Measurements from ENCODE around the gene GJA8.
A peak's percentile ranks its signal among the peaks of the same experiment; 100 is the strongest.
"Not testable (repeated sequence)": the region's sequence is repeated elsewhere in the genome, so short reads cannot be mapped to it uniquely, and the experiment has no call there.

GJA8 gene

DNA sequence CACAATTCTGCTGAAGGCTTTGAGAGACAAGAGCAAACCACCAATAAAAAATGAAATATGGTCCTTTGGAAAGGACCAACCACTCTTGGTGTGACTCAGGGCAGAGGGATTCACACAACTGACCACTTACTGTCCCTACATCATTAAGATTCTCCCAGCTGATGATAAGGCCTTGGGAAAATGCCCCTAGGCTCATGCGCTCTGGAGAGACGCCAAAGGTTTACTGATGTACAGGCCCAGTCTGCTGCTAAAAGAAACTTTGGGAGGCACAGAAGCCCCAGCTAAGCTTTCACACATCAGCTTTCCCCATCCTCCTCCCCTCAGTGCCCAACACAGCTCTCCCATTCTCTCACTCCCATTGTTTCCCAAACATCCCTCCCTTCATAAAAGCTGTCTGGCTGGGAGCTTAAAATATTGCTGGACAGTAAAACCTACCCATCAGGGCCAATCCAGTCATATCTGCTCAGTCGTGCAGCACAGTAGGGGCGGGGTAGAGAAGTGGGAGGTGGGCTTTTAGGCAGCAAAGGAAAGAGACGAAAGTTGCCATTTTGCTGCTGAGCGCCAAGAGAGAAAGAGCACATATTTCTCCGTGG, at the start of gene GJA8:
TSS of gene GJA8 (plus strand) at position 543 of the 593 bp plus-strand sequence. CDS start 5,161 bp downstream, outside the sequence.
- DNase-seq (ENCODE audit: low spot score) = no peak

DNA sequence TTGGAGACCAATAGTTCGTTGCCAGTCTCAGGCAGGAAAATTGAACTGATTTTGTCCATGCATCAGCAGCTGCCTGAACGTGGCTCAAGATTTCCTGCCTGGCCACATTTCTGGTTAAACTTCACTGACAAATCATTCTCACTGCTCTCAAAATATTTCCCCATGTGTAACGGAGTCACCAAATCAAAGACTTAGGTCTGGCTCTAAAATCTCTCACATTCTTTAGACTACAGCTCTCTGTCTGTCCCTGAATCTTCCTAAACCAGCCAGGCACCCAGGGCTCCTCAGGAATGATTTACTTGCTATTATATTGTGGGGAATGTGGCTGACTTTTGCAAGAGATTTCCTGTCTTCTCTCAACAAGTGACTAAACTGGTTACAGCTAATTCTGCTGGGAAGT, 49.2 kb upstream of the GJA8 start:
- DNase-seq (ENCODE audit: low spot score) = no peak

DNA sequence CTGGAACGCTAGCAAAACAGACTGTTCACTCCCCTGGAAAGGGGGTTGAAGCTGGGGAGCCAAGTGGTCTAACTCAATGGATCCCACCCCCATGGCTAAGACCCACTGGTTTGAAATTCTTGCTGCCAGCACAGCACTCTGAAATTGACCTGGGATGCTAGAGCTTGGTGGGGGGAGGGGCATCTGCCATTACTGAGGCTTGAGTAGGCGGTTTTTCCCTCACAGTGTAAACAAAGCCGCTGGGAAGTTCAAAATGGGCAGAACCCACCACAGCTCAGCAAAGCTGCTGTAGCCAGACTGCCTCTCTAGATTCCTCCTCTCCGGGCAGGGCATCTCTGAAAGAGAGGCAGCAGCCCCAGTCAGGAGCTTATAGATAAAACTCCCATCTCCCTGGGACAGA, 47.6 kb upstream of the GJA8 start:
- not testable (repeated sequence) for DNase-seq (ENCODE audit: low spot score)

DNA sequence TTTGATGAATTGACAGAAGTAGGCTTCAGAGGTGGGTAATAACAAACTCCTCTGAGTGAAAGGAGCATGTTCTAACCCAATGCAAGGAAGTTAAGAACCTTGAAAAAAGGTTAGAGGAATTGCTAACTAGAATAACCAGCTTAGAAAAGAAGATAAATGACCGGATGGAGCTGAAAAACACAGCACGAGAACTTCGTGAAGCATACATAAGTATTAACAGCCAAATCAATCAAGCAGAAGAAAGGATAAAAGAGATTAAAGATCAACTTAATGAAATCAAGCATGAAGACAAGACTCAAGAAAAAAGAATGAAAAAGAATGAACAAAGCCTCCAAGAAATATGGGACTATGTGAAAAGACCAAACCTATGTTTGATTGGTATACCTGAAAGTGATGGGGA, 46.6 kb upstream of the GJA8 start:
- DNase-seq (ENCODE audit: low spot score) = not testable (repeated sequence)

DNA sequence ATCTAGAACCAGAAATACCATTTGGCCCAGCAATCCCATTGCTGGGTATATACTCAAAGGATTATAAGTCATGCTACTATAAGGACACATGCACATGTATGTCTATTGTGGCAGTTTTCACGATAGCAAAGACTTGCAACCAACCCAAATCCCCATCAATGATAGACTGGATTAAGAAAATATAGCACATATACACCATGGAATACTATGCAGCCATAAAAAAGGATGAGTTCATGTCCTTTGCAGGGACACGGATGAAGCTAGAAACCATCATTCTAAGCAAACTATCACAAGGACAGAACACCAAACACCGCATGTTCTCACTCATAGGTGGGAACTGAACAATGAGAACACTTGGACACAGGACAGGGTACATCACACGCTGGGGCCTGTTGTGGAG, 35.4 kb upstream of the GJA8 start:
- DNase-seq (ENCODE audit: low spot score) = not testable (repeated sequence)

DNA sequence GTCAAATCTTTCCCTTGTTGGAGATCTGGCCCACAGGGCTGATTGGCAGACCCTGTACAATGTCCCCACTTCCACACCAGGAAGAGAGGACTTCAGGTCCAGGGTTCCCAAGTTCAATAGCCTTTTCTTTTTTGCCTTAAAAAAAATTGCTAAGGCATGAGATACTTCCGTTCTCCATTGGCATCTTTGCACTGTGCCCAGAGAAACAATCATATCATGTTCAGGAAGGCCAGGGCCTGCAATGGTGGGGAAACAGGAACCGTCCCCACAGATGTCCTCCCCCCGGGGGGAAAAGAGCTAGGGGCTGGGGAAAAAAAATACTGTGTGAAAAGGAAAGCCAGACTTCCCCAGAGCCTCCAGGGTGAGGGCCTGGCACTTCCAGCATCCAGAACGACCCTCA, 24.6 kb upstream of the GJA8 start:
- DNase-seq (ENCODE audit: low spot score) = no peak

DNA sequence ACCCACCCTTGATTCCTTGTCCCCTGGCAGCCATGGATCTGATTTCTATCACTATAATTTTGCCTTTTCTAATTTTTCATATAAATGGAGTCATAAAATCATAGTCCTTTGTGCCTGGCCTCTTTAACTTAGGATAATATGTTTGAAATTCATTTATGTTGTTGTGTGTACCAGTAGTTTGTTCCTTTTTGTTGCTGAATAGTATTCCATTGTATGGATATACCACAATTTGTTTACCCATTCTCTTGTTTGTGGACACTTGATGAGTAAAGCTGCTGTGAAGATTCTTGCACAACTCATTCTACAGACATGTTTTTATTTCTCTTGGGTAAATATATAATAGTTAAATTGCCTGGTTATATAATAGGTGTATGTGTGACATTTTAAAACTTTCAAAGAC, 22.7 kb upstream of the GJA8 start:
- DNase-seq (ENCODE audit: low spot score) = no peak

DNA sequence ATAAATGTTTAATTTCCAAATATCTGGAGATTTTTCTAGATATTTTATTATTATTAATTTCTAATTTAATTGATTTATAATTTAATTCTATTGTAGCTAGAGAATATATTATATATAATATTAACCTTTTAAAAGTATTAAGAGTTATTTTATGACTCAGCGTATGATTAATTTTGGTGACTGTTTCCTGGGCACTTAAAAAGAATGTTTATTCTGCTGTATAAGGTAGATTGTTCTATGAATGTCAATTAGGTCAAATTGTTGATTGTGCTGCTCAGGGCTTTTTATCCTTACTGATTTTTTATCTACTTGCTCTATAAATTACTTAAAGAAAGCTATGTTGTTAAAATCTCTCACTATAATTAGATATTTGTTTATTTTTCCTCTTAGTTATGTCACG, 20.1 kb upstream of the GJA8 start:
- DNase-seq (ENCODE audit: low spot score) = no peak

DNA sequence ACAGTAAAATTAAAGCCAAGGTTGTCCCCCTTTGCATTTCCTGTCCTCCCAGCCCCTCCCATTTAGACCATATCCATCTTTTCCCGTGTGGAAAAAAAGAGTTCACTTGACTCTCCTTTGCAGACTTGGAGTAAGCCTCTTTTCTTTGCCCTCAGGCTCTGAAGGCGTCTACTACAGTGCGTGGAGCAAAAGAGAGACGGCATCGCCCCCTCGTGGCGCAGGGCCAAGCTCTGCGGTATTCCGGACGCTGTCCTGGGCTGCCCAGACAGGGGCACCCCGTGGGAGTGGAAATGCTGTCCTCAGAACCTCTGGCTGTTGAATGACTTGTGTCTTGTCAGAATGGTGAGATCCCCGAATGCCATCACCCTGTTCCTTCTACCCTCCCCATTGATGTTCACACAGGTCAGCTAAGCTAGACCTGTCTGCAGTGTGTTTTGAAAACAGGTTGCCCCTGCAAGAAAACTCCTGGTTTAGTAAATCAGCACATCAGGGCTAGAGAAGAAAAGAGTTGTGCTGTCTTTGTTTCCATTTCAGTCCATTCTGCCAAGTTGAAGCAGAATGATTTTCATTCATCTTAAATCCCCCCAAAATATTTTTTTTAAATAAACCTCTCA, 12.3 kb upstream of the GJA8 start:
- no peak for DNase-seq (ENCODE audit: low spot score)

DNA sequence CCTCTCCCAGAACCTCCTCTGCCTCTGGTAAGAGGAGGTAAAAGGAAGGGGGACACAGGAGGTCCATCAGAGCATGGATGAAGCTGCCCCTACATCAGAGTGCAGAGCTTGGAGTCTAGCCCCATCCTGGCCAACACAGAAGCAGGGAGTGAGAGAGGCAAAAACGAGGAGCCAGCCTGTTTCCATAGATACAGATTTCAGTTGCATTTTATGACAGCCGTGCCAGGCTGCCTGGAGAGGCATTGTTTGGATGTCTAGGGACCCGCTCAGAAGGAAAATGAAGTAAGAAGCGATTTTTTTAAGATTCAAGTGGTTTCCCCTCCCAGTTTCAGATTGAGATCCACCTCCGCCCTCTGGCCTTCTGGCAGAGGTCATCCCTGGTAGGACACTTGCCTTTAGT, 11.5 kb upstream of the GJA8 start:
- no peak for DNase-seq (ENCODE audit: low spot score)

DNA sequence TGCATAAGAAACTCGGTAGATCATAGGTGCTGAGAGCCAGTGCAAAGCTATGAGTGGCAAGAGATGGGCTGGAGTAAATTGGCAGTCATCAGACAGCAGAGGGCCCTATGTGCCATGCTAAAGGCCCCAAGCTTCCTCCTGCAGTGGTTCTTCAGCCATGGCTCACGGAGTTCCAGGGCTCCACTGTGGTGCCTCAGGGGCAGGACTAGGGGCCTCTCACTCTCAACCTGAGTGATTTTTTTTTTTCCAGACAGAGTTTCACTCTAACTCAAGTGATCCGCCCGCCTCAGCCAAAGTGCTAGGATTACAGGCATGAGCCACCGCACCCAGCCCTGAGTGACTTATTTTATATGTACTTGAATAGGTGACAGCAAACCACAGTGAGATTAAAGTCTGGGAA, 10.4 kb upstream of the GJA8 start:
- DNase-seq (ENCODE audit: low spot score) = no peak

DNA sequence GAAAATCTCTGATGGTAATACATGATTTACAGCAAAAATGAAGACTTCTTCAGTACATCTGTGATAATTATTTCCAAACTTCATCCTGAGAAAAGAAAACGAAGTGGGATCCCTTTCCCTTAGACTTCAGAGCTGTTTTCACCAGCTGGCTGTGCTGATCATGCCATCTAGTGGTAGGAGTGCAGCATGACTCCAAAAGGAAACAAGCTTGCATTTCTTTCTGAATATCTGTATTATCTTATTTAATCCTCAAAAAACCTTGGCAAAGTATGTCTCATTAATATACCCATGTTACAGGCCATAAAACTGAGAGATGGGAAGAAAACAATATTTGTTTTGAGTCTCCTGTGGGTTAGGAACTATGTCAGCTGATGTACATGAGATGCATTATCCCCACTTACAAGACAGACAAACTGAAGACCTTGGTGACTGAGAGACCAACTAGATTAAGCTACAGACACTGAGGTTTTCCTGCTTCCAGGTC, 9.8 kb upstream of the GJA8 start:
- DNase-seq (ENCODE audit: low spot score) = peak; percentile 52

DNA sequence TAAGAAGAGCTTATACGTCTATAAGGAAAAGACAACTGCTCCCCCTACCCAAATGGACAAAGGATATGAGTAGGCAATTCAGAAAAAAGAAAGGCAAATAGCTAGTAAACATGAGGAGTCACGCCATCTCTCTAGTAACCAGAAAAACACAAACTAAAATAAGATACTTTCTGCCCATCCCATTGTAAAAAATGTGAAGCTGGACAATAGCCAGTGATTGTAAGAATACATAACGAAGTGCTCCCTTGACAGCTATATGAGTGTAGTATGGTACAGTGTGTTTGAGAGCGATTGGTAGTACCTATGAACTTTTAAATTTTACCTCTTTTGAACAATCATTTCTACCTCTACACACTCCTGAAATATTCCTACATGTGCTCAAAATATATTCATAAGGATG, 7.5 kb upstream of the GJA8 start:
- DNase-seq (ENCODE audit: low spot score) = no peak

DNA sequence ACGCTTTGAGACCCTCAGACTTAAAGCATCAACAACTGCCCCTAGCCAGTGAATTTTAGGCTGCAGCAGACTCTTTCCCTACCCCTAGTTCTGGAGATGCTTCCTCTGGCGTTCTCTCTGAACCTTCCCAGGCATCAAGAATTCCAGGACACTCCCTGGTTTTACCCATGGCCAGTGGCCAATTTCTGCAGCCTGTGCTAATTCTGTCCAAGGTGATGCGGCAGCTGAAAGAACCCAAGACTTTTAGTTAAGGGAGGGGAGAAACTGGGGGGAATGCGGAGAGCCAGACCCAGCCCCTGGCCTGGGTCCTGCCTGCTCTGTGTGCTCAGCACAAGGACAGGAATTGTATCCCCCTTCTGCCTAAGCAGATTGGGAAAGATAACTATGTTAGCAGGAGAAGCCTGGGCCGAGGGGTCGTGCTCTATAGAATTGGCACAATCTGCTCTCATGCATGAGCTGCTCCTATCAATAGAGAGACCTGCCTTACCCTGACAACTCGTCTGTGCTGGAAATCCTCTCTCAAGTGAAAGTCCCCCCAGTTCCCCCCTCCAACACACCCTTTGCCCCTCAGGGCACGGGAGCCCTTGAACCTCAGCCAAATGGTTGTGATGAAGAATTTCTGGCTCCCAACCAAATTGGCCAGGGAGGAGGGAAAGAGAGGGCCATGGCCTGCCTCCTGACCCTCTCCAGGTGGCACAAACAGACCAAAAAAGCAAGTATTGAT, 5.4 kb upstream of the GJA8 start:
- no peak for DNase-seq (ENCODE audit: low spot score)

DNA sequence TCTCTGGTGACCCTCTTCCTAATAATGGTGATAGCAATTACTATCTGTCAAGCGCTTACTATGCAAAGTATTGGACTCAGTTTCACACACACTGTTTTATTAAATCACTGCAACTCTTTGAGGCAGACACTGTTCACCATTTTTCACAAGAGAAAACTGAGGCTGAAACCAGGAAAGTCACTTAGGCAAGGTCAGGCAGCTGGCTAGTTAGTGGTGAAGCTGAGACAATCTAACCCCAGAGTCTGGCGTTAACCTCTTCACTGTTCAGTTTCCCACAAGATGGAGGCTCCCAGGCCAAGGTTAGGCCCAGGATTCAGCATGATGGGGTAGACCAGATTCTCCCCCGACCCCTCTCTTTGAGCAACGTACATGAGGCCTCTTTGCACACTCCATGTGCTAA, 4.8 kb upstream of the GJA8 start:
- no peak for DNase-seq (ENCODE audit: low spot score)

DNA sequence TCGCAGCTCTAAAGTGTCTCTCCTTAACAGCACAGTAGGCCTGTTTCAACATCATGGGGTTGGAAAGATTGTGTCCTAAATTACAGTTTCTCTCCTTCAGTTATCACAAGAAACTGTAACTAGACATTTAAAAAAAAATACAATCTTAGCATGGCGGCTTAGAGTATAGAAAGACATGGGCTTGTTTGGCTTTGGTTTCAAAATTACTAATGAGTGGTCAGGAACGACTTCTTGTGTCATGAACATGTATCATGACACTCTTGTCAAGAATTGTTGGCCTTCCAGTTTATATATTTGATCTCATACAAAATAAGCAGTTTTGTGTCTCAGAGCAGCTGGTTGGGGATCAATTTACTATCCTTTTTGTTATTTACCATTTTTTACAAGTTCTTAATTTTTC, 2.1 kb downstream of the GJA8 start:
- no peak for DNase-seq (ENCODE audit: low spot score)

DNA sequence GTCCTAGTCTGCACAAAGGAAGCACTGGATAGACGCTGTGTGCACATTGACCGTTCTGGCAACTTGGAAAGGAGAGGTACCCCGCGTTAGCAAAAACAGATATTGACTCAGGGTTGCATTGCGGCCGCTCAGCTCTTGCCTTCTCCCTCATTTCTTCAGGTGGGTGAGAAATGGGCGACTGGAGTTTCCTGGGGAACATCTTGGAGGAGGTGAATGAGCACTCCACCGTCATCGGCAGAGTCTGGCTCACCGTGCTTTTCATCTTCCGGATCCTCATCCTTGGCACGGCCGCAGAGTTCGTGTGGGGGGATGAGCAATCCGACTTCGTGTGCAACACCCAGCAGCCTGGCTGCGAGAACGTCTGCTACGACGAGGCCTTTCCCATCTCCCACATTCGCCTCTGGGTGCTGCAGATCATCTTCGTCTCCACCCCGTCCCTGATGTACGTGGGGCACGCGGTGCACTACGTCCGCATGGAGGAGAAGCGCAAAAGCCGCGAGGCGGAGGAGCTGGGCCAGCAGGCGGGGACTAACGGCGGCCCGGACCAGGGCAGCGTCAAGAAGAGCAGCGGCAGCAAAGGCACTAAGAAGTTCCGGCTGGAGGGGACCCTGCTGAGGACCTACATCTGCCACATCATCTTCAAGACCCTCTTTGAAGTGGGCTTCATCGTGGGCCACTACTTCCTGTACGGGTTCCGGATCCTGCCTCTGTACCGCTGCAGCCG, 5.4 kb downstream of the GJA8 start:
- DNase-seq (ENCODE audit: low spot score) = no peak

DNA sequence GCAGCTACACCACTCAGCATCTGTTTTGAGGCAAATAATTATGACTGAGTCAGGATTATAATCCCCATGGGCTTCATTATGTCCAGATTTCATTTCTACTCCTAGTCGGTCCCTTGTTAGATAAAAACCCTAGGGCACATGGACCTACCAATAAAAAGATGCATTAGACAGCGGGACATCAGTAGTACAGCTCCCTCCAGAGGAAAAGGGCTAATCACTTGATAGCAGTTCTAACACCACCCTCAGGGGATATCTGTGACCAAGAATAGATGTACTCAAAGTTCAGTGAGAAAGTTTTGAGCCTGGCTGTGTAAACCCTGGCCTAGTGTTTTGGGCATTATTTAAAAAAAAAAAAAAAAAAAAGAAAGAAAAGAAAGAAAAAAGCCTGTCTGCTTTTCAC, 10.0 kb downstream of the GJA8 start:
- DNase-seq (ENCODE audit: low spot score) = no peak

DNA sequence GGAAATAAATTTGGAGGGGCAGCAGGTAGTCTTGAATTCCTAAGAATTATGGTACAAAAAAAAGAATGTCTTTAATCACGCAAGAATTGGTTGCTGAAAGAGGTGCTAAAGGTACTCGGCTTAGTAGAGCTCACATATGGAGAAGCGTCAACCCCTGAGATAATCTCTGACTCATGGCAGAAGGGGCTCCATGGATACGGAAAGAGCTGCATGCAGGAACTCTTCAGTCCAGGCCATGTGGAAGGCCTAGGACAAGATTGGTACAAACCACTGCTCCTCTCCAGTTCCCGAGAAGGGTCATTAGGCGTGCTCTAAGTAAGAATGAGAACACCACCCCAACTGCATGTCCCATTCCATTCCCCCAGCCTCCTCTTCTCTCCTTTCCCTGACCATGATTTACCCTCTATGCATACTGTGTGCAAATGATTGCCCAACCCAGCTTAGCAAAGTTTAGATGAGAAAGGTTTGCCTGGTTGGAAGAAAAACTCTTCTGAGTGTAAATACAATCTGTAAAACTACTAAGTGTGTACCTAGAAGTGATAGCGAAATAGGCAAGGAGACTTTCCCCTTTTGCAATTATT, 10.9 kb downstream of the GJA8 start:
- no peak for DNase-seq (ENCODE audit: low spot score)

DNA sequence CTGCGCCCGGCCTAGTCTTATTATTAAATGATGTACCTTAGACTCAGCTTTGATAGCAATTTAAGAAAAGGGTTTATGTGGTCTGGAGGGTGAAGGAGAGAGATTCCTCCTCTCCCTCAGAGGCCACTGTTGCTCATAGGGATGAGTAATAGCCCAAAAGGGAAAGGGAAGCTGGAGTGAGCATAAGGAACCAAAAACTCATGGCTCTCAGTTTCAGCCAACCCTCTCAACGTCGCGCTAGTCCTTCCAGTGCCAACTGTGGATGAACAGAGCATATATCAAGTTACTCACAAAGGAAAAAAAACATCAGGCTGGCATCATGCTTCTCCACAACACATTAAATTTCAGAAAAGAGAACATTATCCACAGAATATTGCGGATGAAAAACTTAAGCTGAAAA, 17.3 kb downstream of the GJA8 start:
- no peak for DNase-seq (ENCODE audit: low spot score)

DNA sequence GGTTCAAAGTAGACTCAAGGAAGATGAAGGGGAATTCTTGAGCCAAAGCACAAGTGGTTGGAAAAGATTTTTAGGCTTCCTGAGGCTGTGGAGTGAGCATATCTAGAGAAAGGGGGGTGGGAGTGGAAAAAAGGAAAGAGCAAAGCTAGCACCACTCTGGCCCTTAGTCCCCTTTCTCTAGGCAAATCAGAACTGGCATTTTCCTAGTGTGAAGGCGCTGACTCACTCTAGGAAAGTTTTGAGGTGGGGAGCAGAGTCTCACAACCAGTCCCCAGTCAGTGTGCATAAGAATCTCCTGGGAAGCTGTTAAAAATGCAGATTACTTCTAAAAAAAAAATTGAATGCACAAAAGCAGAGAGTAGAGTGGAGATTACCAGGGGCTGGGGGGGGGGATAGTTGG, 22.2 kb downstream of the GJA8 start:
- no peak for DNase-seq (ENCODE audit: low spot score)

DNA sequence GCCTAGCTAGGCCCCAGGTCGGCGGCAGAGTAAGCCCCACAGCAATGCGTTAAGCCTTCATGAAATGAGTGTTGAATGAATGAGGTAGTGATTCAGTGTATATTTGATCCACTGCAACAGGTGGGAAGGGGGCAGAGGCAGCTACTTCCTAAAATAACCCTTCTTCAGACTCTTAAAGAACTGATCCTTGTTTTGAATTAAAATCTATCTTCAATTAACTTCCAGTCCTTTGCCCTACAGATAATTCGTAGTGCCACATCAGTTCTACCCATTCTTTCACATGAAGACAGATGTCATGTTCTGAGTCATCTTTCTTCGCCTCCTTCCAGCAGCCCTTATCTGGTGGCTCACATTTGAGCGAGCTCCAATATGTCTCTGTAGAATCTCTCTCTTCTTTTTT, 24.6 kb downstream of the GJA8 start:
- not testable (repeated sequence) for DNase-seq (ENCODE audit: low spot score)

Measured in hepatic stellate cell (primary cell).